NCI-H510A treated with DMSO at 0.1 percent for 48 hours (cell line): ENCODE measurements around the gene UMODL1.

Experiments
- DNase-seq: peaks from one replicate; lab custom pipeline; 2025; lab: John Stamatoyannopoulos, UW

The UMODL1 gene

DNA sequence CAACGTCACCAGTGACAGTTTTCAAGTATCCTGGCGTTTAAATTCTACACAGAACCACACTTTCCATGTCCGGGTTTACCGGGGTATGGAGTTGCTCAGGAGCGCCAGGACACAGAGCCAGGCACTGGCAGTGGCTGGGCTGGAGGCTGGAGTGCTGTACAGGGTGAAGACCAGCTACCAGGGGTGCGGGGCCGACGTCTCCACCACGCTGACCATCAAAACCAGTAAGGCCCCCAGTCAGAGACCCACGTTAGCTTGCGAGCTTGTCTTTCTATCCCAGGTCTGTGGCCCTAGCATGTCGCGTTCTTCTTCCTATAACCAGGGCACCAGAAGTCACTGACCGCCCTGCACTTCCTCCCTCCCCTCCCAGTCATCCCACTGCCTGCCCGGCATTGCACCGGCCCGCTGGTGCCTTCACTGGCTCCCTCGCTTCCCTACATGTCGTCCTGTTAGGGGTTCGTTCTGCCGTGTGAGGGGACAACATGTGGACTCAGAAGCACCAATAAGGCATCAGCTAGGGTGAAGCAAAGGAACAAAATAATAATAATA is 27.9 kb downstream of the UMODL1 start:
- DNase-seq, result no peak

DNA sequence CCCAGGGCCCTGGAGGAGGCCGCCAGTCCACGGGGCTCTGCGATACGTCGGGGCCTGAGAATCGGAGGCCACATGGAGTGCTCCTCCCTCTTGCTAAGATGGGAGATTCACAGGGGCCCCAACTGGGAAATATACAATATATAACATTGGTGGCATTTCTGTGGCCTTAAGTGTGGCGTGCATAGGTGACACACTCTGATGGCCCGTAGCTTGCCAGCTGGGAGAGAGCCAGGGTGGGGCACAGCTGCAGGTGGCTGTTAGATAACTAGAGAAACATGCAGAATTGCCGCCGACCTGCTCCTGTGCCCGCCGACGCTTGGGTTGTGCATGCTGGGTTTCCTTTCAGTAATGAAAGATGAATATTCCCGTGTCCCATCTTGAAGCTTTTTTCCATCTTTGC is 30.1 kb downstream of the UMODL1 start:
- DNase-seq, result no peak

DNA sequence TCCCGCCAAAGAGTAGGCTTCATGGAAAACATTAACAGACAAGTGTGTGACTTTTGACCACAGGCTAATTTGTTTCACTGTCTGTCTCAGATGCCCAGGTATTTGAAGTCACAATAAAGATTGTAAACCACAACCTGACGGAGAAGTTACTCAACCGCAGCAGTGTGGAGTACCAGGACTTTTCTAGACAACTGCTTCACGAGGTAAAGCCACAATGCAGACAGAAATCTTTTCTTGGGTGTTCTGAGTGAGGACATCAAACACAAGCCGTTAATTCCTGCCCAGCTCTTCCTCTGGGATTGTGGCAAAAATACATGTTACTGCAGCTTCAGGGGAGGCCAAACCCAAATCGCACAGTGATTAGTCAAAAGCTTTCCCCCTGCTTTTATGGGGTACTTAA is 31.0 kb downstream of the UMODL1 start:
- DNase-seq, result no peak

DNA sequence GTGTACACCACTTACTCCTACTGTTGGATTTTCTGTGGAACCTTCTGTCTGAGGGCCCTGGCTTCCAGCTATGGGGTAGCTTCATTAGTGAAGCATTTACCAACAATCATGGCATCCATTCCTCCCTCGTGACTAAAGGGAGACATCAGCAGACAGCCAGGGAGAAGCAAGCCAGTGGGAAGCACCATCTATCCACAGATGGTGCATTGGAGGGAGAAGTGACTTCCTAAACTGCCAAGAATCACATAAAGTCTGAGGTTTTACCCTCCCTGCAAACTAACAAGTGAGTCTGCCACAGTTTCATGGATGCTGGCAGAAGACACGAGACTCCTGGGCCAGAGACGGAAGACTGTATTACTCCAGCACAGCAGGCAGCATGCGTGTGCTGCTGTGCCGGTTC is 31.4 kb downstream of the UMODL1 start:
- DNase-seq, result no peak

DNA sequence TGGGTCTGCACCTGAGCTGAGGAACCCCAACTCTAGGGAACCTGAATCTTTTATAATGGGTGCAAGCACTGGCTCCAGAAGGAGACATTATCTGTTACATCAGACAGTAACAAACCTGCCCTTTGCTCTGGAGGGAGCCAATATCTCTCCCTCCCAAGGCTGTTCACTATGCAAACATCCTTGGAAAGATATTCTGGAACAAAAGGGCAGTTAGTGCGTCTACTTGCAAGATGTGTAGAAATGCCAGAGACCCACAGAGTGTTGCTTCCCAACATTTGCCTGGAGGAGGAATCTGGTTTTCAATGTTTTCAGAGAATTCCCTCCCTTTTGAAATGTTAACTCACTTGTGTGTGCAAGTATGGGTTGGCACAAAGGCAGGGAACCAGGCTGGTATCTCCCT is 31.9 kb downstream of the UMODL1 start:
- DNase-seq, result no peak

DNA sequence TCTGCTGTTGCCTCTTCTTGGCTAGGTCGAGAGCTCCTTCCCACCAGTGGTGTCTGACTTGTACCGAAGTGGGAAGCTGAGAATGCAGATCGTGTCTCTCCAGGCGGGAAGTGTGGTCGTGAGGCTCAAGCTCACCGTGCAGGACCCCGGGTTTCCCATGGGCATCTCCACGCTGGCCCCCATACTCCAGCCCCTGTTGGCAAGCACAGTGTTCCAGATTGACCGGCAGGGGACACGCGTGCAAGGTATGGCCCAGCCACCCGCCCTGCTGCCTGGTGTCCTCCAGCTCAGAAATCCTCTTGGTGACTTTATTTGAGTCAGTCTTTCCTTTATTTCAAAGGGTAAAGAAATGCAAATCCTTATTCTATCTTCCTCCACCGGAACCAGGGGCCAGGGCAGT is 32.7 kb downstream of the UMODL1 start:
- no peak for DNase-seq

DNA sequence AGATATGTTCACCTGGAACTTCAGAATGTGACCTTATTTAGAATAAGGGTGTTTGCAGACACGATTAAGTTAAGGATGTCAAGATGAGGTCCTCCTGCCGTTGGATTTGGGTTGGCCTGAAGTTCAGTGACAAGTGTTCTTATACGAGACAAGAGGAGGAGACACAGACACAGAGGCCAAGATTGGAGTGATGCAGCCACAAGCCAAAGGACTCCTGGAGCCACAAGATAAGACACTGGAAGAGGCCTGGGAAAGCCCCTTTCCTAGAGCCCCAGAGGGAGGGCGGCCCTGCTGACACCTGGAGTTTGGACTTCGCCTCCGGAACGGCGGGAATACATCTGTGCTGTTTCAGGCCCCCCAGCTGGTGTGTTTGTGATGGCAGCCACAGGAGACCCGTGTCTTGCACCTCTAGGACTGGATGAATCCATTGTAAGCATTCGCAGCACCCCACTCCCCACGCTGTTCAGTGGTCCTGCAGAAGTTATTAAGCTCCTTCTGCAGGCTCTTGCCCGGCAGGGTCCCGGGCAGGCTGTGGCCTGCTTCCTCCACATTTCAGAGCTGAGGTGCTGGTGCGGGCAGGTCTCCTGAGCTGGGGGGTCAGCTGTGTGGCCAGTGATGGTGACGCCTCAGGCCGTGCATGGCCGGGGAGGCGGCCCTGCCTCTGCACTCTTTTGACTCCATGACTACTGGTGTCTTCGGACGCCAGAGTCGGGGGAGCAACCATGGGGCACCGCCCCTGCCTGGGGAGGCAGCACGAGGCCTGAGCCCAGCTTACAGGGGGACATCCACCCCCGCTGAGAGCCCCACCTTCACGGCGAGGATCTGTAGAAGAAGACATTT is 34.6 kb downstream of the UMODL1 start:
- no peak for DNase-seq

DNA sequence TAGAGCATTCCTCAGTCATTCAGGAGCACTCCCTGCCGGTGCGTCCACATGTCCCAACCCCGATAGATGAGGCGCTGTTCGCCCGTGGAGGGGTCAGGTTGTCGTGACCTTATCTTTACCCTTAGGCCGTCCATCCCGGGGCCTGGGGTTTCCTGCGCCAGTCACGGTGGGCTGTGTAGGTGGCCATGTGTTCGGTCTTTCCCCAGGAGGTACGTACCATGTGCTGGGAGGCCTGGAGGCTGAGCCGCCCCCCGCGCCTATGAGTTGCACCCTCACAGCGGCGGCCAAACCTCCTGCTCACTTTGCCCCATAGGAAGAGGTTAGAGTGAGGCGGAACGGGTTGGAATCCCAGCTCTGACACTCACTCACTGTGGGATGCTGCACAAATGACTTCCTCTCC is 35.3 kb downstream of the UMODL1 start:
- DNase-seq, result no peak

DNA sequence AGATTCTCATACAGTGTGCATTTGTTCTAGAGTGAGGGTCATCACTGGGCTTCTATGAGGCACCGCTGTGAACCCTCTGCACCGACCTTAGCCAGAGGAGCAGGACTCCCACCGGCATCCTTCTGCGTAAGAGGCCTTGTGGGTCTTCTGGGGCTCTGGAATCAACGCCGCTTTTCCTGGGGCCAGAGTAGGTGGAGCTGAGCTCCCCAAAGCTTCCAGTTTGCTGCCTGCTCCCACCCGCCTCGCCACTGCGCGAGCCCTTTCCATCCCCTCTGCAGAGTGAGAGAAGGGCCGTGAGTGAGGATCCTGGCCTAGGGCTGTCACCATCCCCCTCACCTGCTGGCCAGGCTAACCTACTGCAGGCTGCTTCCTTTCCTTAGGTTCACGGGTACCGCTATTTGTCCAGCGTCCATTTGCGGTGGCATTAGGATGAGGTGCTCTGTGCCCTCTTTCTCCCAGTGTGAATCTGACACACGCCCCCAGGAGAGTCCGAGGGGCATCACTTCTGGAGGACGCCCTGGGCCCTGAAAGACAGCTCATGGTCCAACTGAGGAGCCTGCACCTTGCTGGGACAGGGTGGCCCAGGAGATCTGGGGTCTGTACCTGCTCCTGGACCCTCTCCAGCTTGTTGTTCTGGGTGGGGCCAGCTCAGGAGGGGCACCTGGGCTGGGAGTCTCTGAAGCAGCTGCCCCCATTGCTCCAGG is 36.2 kb downstream of the UMODL1 start:
- no peak for DNase-seq

DNA sequence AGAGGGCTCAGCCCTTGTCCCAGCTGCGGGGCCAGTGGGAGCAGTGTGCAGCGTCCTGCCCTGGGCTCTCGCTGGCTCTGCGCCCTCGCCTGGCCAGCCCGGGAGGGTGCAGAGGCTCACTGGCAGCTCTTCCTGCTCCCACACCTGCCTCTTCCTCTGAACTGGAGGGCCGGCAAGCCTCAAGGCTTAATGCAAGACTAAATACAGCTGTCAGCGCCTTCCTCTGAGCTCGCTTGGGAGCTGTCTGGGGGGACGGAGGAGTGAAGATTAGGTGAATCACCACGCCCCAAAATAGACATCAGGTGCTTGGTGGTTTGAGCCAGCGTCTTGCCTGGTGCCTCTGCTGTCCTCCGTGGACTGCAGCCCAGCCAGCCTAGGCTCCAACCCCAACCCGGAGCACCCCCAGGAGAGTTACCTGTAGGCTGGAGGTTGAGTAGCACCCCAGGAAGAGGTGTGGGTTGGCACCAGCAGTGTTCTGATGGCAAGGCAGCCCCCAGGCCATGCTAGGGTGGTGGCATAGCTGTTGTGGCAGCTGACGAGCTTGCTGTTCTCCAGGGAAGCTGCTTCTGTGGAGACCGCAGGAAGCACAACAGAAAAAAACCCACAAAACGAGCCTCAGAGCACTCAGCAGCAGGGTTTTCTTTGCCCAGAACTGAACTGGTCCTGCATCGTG is 36.9 kb downstream of the UMODL1 start:
- peak; percentile 86 for DNase-seq

DNA sequence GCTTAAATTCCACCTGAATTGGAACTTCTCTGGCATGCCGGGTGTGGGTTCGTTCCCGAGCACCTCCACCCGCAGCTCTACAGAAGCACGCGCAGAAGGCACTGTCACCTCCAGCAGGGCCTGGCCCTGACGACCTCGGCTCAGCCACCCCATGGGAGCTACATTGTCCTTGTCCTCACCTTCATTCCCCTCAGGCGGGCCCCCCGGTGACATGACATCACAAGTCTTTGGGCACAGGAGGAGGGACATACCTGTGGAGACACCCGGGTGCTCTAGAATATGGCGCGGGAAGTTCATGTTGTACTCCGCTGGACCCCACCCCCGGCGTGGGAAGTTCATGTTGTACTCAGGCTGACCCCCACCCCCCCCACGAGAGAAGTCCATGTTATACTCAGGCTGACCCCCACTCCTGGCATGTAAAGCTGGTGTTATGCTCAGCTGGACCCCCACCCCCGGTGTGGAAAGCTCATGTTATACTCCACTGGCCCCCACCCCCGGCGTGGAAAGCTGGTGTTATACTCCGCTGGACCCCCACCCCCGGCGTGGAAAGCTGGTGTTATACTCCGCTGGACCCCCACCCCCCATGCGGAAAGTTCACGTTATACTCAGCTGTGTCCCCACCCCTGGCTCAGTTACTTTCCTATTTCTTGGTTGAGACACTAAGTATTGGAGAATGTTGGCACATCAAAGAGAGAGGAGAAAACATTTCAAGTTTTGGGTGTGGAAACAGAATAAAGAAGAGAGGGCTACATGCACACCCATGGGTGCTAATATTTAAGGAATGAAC is 37.6 kb downstream of the UMODL1 start:
- DNase-seq, result no peak

DNA sequence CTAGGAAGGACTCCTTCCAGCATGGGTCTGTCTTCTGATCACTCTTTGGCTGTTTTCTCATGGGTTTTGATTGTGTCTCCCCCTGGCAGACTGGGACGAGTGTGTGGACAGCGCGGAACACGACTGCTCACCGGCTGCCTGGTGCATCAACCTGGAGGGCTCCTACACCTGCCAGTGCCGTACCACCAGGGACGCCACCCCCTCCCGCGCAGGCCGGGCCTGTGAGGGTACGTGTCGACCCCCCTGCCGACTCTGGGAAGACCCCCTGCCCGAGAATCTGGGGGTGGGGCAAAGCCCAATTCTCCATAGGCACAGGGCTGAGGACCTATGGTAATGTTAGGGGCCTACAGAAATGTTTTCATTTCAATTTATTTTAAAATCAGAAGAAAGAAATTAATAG is 38.4 kb downstream of the UMODL1 start:
- DNase-seq, result no peak

DNA sequence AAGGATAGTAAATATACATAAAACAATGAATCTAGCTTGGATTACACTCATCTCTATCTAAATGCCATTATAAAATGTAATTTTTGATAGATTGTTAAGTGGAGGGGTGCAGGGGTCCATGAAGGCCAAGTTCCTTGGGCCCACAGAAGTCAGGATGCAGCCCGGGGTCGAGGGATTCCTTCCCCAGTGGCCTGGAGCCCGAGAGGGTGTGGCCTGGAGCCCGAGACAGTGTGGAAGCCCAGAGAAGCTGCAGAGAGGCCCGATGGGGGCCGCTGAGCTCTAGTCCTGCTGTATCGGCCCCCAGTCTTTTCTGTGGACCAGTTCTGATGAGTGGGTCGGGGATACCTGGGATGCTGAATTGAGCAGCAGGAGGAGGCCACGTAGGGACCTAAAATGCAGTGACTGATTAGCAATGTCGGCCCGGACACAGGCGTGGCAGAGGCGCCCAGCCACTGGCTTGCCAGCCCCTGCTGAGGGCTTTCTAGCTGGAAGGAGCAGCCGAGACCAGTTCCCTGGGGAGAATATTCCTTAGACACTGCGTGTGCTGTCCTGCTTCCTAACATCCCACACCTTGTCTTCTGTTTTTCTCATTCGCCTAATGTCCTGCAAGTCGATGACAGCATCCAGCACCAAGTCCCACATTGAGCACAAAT is 38.9 kb downstream of the UMODL1 start:
- DNase-seq, result no peak

DNA sequence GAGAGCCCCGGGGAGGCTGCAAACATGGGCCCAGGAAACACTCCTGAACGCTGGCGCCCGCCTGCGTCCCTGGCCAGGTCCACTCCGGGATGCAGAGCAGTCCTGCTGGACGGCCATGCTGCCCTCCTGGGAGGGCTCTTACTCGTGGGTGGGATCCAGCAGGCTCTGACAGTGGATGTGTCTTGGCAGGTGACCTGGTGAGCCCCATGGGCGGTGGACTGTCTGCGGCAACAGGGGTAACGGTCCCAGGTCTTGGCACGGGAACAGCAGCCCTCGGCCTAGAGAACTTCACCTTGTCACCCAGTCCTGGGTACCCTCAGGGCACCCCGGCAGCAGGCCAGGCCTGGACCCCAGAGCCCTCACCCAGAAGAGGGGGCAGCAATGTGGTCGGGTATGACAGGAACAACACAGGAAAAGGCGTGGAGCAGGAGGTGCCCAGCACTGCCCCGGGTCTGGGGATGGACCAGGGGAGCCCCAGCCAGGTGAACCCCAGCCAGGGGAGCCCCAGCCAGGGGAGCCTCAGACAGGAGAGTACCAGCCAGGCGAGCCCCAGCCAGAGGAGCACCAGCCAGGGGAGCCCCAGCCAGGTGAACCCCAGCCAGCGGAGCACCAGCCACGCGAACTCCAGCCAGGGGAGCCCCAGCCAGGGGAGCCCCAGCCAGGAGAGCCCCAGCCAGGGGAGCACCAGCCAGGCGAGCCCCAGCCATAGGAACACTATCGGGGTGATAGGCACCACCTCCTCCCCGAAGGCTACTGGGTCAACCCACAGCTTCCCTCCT is 39.8 kb downstream of the UMODL1 start:
- no peak for DNase-seq

DNA sequence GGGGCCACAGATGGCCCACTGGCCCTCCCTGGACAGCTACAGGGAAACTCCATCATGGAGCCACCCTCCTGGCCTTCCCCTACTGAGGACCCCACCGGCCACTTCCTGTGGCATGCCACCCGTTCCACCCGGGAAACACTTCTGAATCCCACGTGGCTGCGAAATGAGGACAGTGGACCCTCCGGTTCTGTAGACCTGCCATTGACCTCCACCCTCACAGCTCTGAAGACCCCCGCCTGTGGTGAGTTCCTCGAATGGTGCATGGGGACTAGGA is 40.3 kb downstream of the UMODL1 start:
- no peak for DNase-seq

DNA sequence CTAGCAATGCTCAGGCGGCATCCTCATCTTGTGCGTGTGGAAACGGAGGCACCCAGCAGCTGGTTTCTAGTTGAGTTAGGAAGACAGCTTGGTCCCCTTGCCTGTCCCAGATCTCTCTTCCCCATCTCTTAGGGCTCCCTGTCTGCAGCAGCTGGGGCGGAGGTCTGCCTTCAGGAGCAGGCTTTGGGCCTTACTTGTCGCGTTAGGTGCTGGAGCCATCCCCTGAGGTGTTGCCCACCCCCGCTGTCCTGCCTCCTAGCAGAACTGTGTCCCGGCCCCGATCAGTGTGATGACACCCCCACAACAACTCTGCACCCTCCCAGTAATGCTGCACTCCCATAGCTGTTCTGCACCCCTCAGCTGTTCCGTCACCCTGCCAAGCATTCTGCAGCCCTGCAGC is 40.7 kb downstream of the UMODL1 start:
- no peak for DNase-seq

DNA sequence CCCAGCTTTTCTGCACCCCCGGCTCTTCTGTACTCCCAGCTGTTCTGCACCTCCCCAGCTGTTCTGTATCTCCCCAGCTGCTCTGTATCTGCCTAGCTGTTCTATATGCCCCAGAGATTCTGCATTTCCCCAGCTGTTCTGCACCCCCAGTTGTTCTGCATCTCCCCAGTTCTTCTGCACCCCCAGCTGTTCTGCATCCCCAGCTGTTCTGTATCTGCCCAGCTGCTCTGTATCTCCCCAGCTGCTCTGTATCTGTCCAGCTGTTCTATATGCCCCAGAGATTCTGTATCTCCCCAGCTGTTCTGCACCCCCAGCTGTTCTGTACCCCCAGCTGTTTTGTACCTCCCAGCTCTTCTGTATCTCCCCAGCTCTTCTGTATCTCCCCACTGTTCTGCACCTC is 41.1 kb downstream of the UMODL1 start:
- DNase-seq, result no peak

DNA sequence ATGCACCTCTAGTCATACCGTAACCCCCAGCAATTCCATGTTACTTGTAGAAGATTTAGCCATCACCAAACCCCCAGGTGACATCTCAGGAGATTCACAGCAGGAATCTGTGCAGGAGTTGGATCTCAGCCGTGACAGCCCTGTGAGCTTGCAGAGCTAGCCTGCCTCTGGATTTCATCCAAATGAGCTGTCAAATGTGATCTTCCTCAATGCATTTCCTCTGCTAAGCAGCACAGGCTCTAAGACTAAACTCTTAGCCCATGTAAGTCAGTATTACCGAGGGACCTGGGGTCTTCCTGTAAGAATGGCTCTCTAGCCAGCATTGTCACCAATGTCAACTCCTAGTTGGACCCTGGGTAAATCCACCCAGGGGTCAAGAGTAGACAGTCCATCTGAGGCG is 41.7 kb downstream of the UMODL1 start:
- DNase-seq, result no peak

DNA sequence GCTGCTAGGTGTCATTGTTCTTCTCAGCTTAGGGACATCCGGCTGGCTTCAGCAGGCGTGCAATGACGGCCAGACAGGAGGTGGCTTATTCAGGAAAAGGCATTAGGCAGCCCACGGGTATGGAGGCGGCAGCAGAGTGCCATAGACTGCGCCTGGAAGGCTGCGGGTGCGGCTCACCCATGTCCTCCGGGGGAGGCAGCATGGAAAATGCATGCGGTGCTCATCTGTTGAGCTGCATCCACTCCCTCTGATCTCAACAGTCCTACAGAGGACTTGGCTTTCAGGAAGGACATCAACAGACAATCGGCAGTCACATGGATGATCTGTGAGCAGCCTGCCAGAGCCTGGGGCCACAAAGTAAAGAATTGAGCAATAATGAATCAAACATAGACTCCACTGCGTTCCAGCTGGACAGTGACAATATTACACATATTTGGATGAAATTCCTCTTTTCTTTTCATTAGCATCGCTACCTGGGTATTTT is 42.9 kb downstream of the UMODL1 start:
- DNase-seq, result no peak

DNA sequence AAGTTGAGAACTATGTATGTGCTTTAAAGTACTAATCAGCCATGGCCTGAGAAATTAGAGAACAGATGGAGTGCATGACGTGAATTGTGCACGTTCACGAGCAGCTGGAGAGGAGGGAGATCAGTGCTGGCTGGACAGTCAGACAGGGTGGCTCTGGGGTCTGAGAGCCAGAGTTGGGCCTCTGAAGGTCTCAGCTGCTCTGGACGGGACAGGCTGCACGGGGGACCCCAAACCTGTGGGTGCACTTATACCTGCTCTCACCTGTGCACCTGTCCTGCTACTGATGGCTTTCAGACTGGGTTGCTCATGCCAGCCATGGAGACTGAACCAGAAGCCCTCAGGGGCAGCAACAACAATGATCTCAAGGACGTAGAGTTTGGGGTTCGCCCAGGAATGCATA is 43.5 kb downstream of the UMODL1 start:
- no peak for DNase-seq
